ENCODE results near the gene CCDC50. TPM values are rescaled to one million over a fixed set of nuclear protein-coding genes. Genes with fewer than 3 reads are reported as not detected.

Gene CCDC50
- total RNA-seq, 1 donor from 2014 or later, result 48.4 TPM

GRCh38 chr3:191424881-191425280, 95.7 kb downstream of the CCDC50 start:
- no peaks in the 10 kb centered on the region for H3K4me1 Mint-ChIP-seq
- no peaks in the 10 kb centered on the region for H3K27me3 Mint-ChIP-seq (ENCODE audit: low read depth)
- TF ChIP-seq, protein P1, sequence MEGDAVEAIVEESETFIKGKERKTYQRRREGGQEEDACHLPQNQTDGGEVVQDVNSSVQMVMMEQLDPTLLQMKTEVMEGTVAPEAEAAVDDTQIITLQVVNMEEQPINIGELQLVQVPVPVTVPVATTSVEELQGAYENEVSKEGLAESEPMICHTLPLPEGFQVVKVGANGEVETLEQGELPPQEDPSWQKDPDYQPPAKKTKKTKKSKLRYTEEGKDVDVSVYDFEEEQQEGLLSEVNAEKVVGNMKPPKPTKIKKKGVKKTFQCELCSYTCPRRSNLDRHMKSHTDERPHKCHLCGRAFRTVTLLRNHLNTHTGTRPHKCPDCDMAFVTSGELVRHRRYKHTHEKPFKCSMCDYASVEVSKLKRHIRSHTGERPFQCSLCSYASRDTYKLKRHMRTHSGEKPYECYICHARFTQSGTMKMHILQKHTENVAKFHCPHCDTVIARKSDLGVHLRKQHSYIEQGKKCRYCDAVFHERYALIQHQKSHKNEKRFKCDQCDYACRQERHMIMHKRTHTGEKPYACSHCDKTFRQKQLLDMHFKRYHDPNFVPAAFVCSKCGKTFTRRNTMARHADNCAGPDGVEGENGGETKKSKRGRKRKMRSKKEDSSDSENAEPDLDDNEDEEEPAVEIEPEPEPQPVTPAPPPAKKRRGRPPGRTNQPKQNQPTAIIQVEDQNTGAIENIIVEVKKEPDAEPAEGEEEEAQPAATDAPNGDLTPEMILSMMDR (conservative IDR thresholded peaks at IDR 0.05), result no peak
- no peak overlapping the region for H3K27ac Mint-ChIP-seq (ENCODE audit: unreplicated experiment)
- H3K36me3 Mint-ChIP-seq (ENCODE audit: low read depth), result no peaks in the 10 kb centered on the region
- no peaks in the 10 kb centered on the region for H3K9me3 Mint-ChIP-seq
- DNase-seq (ENCODE audit: low read depth, low spot score), result no peak
- no peak overlapping the region for H3K4me3 Mint-ChIP-seq

DNA sequence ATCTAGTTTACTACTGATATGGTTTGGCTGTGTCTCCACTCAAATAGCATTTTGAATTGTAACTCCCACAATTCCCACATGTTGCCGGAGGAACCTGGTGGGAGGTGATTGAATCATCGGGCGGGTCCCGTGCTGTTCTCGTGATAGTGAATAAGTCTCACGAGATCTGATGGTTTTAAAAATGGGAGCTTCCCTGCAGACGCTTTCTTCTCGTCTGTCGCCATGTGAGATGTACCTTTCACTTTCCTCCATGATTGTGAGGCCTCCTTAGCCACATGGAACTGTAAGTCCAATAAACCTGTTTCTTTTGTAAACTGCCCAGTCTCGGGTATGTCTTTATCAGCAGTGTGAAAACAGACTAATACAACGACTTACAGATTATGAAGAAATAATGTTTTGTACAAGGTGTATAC, 96.1 kb downstream of the CCDC50 start:
- no peaks in the 10 kb centered on the region for H3K36me3 Mint-ChIP-seq (ENCODE audit: low read depth)
- no peaks in the 10 kb centered on the region for H3K9me3 Mint-ChIP-seq
- DNase-seq (ENCODE audit: low read depth, low spot score), result no peak
- TF ChIP-seq, protein P1 (conservative IDR thresholded peaks at IDR 0.05), result no peak
- H3K27me3 Mint-ChIP-seq (ENCODE audit: low read depth), result no peaks in the 10 kb centered on the region
- no peak overlapping the region for H3K27ac Mint-ChIP-seq (ENCODE audit: unreplicated experiment)
- no peaks in the 10 kb centered on the region for H3K4me1 Mint-ChIP-seq
- no peak overlapping the region for H3K4me3 Mint-ChIP-seq

GRCh38 chr3:191426311-191426710, 97.1 kb downstream of the CCDC50 start:
- no peaks in the 10 kb centered on the region for H3K27me3 Mint-ChIP-seq (ENCODE audit: low read depth)
- H3K4me3 Mint-ChIP-seq, result no peak overlapping the region
- no peak overlapping the region for H3K27ac Mint-ChIP-seq (ENCODE audit: unreplicated experiment)
- H3K4me1 Mint-ChIP-seq, result no peaks in the 10 kb centered on the region
- TF ChIP-seq, protein P1 (conservative IDR thresholded peaks at IDR 0.05), result no peak
- H3K36me3 Mint-ChIP-seq (ENCODE audit: low read depth), result no peaks in the 10 kb centered on the region
- no peaks in the 10 kb centered on the region for H3K9me3 Mint-ChIP-seq
- DNase-seq (ENCODE audit: low read depth, low spot score), result no peak

GRCh38 chr3:191428177-191428576, 99.0 kb downstream of the CCDC50 start:
- no peak overlapping the region for H3K4me3 Mint-ChIP-seq
- TF ChIP-seq, protein P1 (conservative IDR thresholded peaks at IDR 0.05), result no peak
- H3K36me3 Mint-ChIP-seq (ENCODE audit: low read depth), result no peaks in the 10 kb centered on the region
- H3K27me3 Mint-ChIP-seq (ENCODE audit: low read depth), result no peaks in the 10 kb centered on the region
- H3K27ac Mint-ChIP-seq (ENCODE audit: unreplicated experiment), result no peak overlapping the region
- DNase-seq (ENCODE audit: low read depth, low spot score), result no peak
- no peaks in the 10 kb centered on the region for H3K4me1 Mint-ChIP-seq
- no peaks in the 10 kb centered on the region for H3K9me3 Mint-ChIP-seq

GRCh38 chr3:191430103-191430502, 100.9 kb downstream of the CCDC50 start:
- H3K9me3 Mint-ChIP-seq, result no peaks in the 10 kb centered on the region
- no peak overlapping the region for H3K4me3 Mint-ChIP-seq
- H3K36me3 Mint-ChIP-seq (ENCODE audit: low read depth), result no peaks in the 10 kb centered on the region
- DNase-seq (ENCODE audit: low read depth, low spot score), result no peak
- H3K27me3 Mint-ChIP-seq (ENCODE audit: low read depth), result no peaks in the 10 kb centered on the region
- TF ChIP-seq, protein P1 (conservative IDR thresholded peaks at IDR 0.05), result no peak
- no peak overlapping the region for H3K27ac Mint-ChIP-seq (ENCODE audit: unreplicated experiment)
- H3K4me1 Mint-ChIP-seq, result no peaks in the 10 kb centered on the region

Data from neural crest cell (in vitro differentiated cells).